WTC11 (cell line): ENCODE data around the gene CCDC121.

ENCODE experiments used
- ELF4 ChIP-seq: sonication (generic); formaldehyde crosslinking; IDR thresholded peaks from 2 replicates; pipeline ENCODE4 v1.8.1; 2022; ENCODE audit warnings: low read depth, mild to moderate bottlenecking, moderate library complexity, missing genetic modification reagents
- ETV6 ChIP-seq: sonication (generic); formaldehyde crosslinking; IDR thresholded peaks from 2 replicates; pipeline ENCODE4 v1.8.1; 2022; ENCODE audit warnings: mild to moderate bottlenecking, missing genetic modification reagents
- FOXJ3 ChIP-seq: sonication (generic); formaldehyde crosslinking; IDR thresholded peaks from 2 replicates; pipeline ENCODE4 v1.9.0; 2021; ENCODE audit warnings: missing genetic modification reagents, mild to moderate bottlenecking, borderline replicate concordance
- IRF2 ChIP-seq: sonication (generic); formaldehyde crosslinking; IDR thresholded peaks from 2 replicates; pipeline ENCODE4 v1.8.0; 2022; ENCODE audit warnings: low read depth, missing genetic modification reagents, borderline replicate concordance
- JUN ChIP-seq: sonication (generic); formaldehyde crosslinking; IDR thresholded peaks from 2 replicates; pipeline ENCODE4 v1.8.0; 2023; ENCODE audit warnings: mild to moderate bottlenecking, missing genetic modification reagents
- KAT7 ChIP-seq: sonication (generic); formaldehyde crosslinking; IDR thresholded peaks from 2 replicates; pipeline ENCODE4 v1.8.1; 2023; ENCODE audit warnings: missing genetic modification reagents, mild to moderate bottlenecking, borderline replicate concordance
- TP53 ChIP-seq: sonication (generic); formaldehyde crosslinking; IDR thresholded peaks from 2 replicates; pipeline ENCODE4 v1.8.1; 2023; ENCODE audit warnings: mild to moderate bottlenecking, missing genetic modification reagents
- TF ChIP-seq, protein P1 (sequence below): fragments of 200-600 bp; IDR thresholded peaks from 2 replicates; pipeline ENCODE4 v1.8.0; 2022; ENCODE audit warnings: antibody characterized with exemption

DNA sequence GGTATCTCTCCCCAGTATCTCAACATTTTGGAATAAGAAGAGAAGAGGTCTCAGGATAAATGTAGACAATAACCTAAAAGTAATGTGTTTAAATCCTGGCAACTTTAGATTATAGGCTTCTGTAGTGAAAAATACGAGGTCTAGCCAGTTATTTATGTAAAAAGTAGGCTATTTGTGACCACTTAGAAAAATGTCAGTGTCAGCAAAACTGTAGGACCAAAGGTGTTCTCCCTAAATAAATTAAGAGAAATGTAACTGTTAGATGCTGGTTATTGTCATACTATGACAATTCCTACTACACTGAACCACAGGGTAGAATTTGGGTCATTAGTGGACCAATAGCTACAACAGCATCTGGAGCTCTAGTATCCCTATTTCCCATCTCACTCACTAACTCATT lies 32.6 kb upstream of the CCDC121 start:
- TF ChIP-seq, protein P1, sequence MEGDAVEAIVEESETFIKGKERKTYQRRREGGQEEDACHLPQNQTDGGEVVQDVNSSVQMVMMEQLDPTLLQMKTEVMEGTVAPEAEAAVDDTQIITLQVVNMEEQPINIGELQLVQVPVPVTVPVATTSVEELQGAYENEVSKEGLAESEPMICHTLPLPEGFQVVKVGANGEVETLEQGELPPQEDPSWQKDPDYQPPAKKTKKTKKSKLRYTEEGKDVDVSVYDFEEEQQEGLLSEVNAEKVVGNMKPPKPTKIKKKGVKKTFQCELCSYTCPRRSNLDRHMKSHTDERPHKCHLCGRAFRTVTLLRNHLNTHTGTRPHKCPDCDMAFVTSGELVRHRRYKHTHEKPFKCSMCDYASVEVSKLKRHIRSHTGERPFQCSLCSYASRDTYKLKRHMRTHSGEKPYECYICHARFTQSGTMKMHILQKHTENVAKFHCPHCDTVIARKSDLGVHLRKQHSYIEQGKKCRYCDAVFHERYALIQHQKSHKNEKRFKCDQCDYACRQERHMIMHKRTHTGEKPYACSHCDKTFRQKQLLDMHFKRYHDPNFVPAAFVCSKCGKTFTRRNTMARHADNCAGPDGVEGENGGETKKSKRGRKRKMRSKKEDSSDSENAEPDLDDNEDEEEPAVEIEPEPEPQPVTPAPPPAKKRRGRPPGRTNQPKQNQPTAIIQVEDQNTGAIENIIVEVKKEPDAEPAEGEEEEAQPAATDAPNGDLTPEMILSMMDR = no peak
- TF ChIP-seq KAT7 (CRISPR knock-in tag) (no peak), FOXJ3 (CRISPR knock-in tag) (no peak), IRF2 (CRISPR knock-in tag) (no peak), TP53 (no peak), ELF4 (CRISPR knock-in tag) (no peak), ETV6 (CRISPR knock-in tag) (no peak), JUN (CRISPR knock-in tag) (no peak)
